Skeletal muscle satellite cell (primary cell): Measurements from ENCODE around the gene FGD5.

Source experiments
- H3K27me3 ChIP-seq: 2 replicates; pipeline ENCODE4 v1.7.0; 2013; ENCODE audit warnings: low read length; ENCODE audit not compliant: control insufficient read depth, insufficient read depth
- H3K36me3 ChIP-seq: 2 replicates; pipeline ENCODE4 v1.7.0; 2013; ENCODE audit warnings: mild to moderate bottlenecking, control low read depth, low read length; ENCODE audit not compliant: insufficient read depth
- H3K4me1 ChIP-seq: 2 replicates; pipeline ENCODE4 v1.7.0; 2013; ENCODE audit warnings: low read length; ENCODE audit not compliant: control insufficient read depth, insufficient read depth
- H3K4me2 ChIP-seq: 2 replicates; pipeline ENCODE4 v1.7.0; 2013; ENCODE audit warnings: mild to moderate bottlenecking, low read length
- H3K4me3 ChIP-seq: 2 replicates; pipeline ENCODE4 v1.7.0; 2013; ENCODE audit warnings: low read length
- H3K9ac ChIP-seq: 2 replicates; pipeline ENCODE4 v1.7.0; 2013; ENCODE audit warnings: mild to moderate bottlenecking, low read depth, low read length, moderate library complexity
- H3K9me3 ChIP-seq: replicated peaks from 2 replicates; pipeline ENCODE4 v1.7.0; 2013; ENCODE audit warnings: mild to moderate bottlenecking, control low read depth, low read length

FGD5 gene

DNA sequence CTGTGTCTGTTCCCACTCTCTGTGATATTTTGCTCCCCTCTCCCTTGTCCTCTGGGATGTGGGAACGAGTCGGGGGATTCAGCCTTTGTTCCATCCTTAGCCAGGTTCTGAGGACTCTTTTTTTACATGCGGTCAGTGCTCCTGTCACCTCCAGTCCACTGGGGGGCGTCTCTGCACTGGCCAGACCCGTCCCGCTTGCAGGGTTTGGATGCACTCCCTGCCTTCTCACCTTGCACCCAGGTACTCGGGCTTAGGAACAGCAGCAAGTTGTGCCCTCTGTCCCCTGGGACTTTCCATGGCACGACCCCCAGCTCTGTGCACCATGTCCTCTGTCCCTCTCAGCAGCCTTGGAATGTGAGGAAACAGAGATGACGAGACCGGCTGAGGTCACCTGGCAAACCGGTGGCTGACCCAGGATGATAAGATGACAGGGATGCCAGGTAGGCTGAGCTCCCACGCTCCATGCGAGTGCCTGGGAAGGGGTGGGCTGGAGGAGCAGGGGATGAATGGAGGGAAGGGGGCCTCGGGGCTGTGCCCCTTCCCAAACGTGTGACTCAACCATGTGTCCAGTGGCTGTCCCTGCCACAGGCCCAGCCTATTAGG lies 27.3 kb upstream of the FGD5 start:
- H3K36me3 ChIP-seq: no peaks in the 10 kb centered on the region

DNA sequence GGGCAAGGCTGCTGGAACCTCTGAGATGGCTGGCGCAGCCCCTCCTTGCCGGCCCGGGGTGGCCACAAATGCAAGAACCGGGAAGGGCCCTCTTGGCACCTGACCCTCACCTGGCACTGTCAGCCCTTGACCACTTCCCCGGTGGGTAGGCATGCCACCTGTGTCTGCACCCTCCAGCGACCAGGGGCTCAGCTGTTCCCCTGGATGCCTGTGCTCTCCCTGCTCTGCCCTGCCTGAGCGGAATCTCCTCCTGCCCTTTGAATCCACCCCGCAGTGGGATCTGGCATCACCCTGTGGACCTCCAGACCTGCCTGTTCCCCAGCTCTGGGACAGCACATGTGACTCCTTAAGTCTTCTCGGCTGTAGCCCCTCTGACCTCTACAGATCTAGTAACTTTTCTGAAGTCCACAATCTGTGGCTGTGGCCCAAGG lies 26.1 kb upstream of the FGD5 start:
- Histone ChIP-seq H3K9me3 (no peaks in the 10 kb centered on the region), H3K9ac (no peak overlapping the region), H3K27me3 (peaks cover 12% of the 10 kb centered on the region), H3K4me1 (no peaks in the 10 kb centered on the region), H3K36me3 (no peaks in the 10 kb centered on the region), H3K4me2 (no peak overlapping the region), H3K4me3 (no peak overlapping the region)

More for the DNA sequence above, 27.3 kb upstream of the FGD5 start:
- Histone ChIP-seq H3K9ac (no peak overlapping the region), H3K4me3 (no peak overlapping the region), H3K27me3 (peaks cover 7% of the 10 kb centered on the region), H3K4me2 (no peak overlapping the region), H3K4me1 (no peaks in the 10 kb centered on the region), H3K9me3 (no peaks in the 10 kb centered on the region)

DNA sequence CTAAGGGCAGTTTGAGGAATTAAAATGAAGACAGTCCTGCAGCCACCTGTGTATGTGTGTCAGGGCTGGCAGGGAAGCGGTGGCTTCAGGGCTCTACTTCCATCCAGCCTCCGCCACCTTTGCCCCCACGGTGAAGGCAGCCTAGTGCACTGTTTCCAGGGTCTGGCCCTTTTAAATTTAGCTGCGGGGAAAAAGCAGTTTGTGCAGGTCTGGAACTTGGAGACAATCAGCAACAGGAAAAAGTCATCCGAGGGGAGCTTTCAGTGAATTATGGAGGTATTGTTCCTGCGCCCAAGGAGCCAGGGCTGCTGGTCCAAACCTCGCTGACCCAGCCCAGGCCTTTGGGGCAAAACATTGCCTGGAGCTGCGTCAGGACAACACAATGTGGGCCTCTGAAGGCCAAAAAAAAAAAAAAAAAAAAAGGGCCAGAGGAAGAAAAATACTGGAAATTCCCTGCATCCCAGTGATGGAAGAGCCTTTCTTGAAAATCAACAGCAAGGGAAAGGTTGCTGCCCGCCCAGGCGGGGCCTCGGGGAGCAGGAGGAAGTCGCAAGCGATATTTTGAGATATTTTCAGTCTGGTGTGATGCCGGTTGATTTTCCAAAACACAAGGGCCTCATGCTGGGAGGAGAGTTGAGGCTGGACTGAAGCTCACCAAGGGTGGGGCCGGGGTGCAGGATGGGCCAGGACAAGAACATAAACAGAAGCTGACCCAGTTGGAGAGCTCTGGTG lies 25.5 kb upstream of the FGD5 start:
- H3K9ac ChIP-seq: no peak overlapping the region
- no peak overlapping the region for H3K4me3 ChIP-seq
- no peaks in the 10 kb centered on the region for H3K4me1 ChIP-seq
- no peak overlapping the region for H3K4me2 ChIP-seq
- no peaks in the 10 kb centered on the region for H3K9me3 ChIP-seq
- H3K36me3 ChIP-seq: no peaks in the 10 kb centered on the region
- H3K27me3 ChIP-seq: peaks cover 12% of the 10 kb centered on the region

DNA sequence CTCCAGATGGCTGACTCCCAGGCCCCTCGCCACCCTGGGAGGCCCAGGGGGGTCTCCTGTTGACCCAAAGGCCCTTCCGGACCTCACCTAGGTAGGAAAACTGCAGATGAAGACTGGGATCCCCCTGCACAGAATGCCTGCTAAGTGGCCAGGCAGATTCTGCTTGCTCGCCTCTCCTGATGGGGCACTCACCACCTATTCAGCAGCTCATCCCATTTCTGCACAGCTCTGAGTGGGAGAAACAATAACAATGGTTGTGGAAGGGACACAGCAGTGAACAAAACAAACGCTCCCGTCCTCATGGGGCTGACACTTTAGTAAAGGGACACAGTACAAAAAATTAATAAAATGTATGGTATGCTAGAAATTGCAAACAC lies 24.9 kb upstream of the FGD5 start:
- H3K4me3 ChIP-seq: no peak overlapping the region
- no peak overlapping the region for H3K9ac ChIP-seq
- H3K27me3 ChIP-seq: peaks cover 12% of the 10 kb centered on the region
- no peak overlapping the region for H3K4me2 ChIP-seq
- no peaks in the 10 kb centered on the region for H3K4me1 ChIP-seq
- H3K9me3 ChIP-seq: no peaks in the 10 kb centered on the region
- H3K36me3 ChIP-seq: no peaks in the 10 kb centered on the region

DNA sequence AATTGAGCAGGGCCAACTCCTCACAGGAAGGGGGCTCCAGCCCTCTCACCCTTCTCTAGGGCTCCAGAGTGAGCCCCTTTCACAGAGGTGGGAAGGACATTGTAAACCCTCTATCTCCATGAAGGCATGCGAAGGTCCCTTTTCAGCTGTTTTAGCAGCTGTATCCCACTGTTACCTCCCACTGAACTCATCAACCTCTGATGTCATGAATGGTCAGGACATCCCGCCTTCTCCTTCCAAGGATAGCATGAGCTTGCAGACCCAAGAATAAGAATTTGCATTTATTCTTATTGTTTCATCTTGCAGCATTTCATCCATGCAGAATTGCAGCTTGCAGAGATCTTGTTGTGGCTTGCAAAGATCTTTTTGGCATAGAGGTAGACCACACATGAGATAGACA lies 24.3 kb upstream of the FGD5 start:
- no peaks in the 10 kb centered on the region for H3K36me3 ChIP-seq
- no peaks in the 10 kb centered on the region for H3K9me3 ChIP-seq
- peaks cover 12% of the 10 kb centered on the region for H3K27me3 ChIP-seq

DNA sequence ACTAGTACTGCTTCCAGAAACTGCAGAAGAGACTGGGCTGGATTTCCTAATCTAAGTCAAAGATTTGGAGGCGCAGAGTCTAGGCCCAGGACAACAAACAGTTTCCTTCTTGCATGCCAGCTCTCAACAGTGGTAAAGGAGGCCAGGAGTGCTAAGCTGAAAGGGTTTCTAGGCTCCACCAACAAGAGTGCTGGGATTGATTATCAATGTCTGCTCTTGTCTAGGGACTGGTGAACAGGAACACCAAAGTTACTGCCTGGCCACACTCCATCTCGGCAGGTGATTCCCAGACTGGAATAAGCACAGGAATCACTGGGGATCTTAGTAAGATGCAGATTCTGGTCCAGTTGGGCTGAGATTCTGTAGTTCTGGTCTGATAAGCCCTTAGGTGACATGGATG lies 22.8 kb upstream of the FGD5 start:
- Histone ChIP-seq H3K9me3 (no peaks in the 10 kb centered on the region), H3K36me3 (no peaks in the 10 kb centered on the region), H3K27me3 (peaks cover 13% of the 10 kb centered on the region), H3K4me1 (no peaks in the 10 kb centered on the region), H3K4me2 (no peak overlapping the region), H3K4me3 (no peak overlapping the region), H3K9ac (no peak overlapping the region)

More for the DNA sequence above, 24.3 kb upstream of the FGD5 start:
- Histone ChIP-seq H3K4me3 (no peak overlapping the region), H3K4me2 (no peak overlapping the region), H3K4me1 (no peaks in the 10 kb centered on the region), H3K9ac (no peak overlapping the region)

DNA sequence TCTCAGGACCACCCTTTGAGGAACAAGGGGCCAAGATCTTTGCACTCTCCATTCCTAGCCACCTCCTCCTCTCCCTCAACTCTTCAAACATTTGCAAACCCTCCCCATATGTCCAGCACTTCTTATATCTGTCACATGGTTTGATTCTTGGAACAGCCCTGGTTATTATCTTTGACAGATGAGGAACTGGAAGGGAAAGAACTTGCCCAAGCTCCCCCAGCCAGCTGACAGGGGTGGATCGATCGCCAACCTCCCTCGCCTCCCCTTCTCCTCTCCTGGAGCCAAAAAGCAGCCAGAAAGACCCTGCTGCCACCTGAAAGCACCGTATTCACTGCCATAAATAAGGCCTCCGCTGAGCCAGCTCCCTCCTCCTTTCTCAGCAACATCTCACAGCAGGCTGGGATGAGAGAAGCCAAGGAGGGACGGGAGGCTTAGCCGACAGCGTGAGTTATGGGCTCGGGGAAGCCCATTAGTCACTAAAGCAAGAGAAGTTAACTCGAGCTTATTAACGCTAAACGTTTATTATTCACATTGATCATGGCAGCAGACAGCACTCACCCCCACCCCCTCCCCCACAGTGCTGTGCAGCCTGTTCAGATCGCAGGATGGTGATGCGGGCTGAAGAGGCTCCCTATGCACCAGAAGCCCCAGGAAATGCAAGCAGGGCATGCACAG lies 22.2 kb upstream of the FGD5 start:
- Histone ChIP-seq H3K27me3 (peaks cover 16% of the 10 kb centered on the region), H3K4me2 (no peak overlapping the region), H3K9ac (no peak overlapping the region), H3K4me3 (no peak overlapping the region), H3K4me1 (no peaks in the 10 kb centered on the region), H3K36me3 (no peaks in the 10 kb centered on the region), H3K9me3 (no peaks in the 10 kb centered on the region)

DNA sequence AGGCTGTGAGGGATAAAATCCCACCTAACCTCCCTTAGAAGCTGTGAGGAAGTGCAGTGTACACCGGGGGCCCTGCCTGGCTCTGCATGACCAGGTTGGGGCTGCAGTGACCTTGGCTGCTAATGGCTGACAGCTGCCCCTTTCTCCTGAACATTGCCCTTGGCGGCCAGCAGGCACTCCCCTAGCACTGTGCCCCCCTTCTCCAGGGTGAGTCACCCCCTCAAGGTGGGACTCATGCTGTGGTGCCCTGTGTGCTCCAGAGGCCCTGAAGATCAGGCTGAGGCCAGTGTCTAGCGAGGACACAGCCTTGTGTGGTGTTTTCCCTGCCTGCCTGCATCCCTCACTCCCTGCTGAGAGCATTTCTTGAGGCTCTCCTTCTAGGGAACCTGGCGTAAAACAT lies 21.0 kb upstream of the FGD5 start:
- no peak overlapping the region for H3K4me2 ChIP-seq
- H3K4me3 ChIP-seq: no peak overlapping the region
- no peak overlapping the region for H3K9ac ChIP-seq
- H3K4me1 ChIP-seq: no peaks in the 10 kb centered on the region
- H3K9me3 ChIP-seq: no peaks in the 10 kb centered on the region
- H3K36me3 ChIP-seq: no peaks in the 10 kb centered on the region
- H3K27me3 ChIP-seq: peaks cover 22% of the 10 kb centered on the region

DNA sequence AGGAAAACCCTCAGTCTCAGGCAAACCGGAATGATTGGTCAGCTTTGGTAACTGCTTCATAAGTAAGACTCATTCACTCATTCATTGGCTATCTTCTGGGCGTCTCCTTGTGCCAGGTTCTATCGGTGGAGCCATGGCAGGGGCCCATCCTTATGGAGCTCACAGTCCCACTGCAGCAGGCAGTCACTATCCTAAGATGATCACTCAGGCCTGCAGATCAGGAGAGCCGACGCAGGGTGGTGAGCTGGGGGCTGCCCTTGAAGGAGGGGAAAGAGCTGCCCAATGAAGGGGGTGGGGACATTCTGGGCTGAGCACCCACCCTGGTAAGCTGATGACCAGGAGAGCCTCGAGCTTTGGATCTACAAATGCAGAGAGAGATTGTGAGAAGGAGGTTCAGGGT lies 20.5 kb upstream of the FGD5 start:
- no peaks in the 10 kb centered on the region for H3K4me1 ChIP-seq
- H3K4me2 ChIP-seq: no peak overlapping the region
- no peaks in the 10 kb centered on the region for H3K9me3 ChIP-seq
- no peaks in the 10 kb centered on the region for H3K36me3 ChIP-seq
- H3K27me3 ChIP-seq: peaks cover 27% of the 10 kb centered on the region
- H3K4me3 ChIP-seq: no peak overlapping the region
- H3K9ac ChIP-seq: no peak overlapping the region

DNA sequence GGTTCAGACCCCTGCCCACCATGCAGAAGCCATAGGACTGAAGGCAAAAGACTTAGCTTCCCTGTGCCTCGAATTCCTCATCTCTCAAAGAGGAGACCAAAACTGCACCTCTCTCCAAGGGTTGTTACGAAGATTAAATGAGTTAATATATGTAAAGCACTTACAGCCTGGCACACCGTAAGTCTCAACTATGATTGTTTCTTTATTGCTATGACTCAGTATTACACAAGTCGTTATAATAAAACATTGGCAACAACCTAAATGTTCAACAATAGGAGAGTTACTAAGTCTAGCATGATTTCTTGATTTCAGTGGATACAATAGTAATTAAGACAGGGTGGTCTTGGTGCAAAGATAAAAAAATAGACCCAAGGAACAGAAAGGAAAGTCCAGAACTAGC lies 19.6 kb upstream of the FGD5 start:
- H3K4me2 ChIP-seq: no peak overlapping the region
- H3K27me3 ChIP-seq: peaks cover 33% of the 10 kb centered on the region
- no peaks in the 10 kb centered on the region for H3K9me3 ChIP-seq
- H3K9ac ChIP-seq: no peak overlapping the region
- H3K4me3 ChIP-seq: no peak overlapping the region
- H3K36me3 ChIP-seq: no peaks in the 10 kb centered on the region
- H3K4me1 ChIP-seq: no peaks in the 10 kb centered on the region

DNA sequence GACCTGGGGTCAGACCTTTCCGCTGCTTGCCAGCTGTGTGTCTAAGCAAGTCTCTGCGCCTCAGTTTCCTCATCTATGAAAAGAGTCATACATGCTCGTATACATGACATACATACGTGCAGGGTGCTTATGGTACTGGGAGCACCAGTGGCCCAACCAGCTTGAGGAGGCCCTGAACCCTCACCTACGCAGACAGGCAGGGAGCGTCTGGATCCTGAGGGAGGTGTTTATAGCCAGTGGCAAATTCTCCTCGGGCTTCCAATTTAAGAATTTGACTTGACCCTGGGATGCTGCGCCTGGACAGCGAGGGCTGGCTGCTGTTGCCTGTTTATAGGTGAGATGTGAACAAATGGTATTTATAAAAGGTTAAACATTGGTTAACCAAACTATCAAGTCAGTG lies 17.7 kb upstream of the FGD5 start:
- Histone ChIP-seq H3K27me3 (peaks cover 37% of the 10 kb centered on the region), H3K36me3 (no peaks in the 10 kb centered on the region), H3K4me1 (no peaks in the 10 kb centered on the region), H3K9me3 (no peaks in the 10 kb centered on the region), H3K4me2 (no peak overlapping the region), H3K4me3 (no peak overlapping the region), H3K9ac (no peak overlapping the region)
